SK-N-MC (cell line): ENCODE results near the gene COL12A1.

ENCODE experiments used
- EZH2 ChIP-seq: fragments of 200-600 bp; sonication (generic); IDR thresholded peaks from one replicate; pipeline ENCODE4 v1.6.1; 2017; ENCODE audit warnings: antibody characterized with exemption
- FOXP2 ChIP-seq: optimal IDR thresholded peaks from 2 replicates; pipeline ENCODE3; 2011; ENCODE audit warnings: mild to moderate bottlenecking, moderate library complexity; ENCODE audit not compliant: insufficient read depth; ENCODE audit errors: extremely low read length, control extremely low read depth
- POLR2AphosphoS5 ChIP-seq: IDR thresholded peaks from 2 replicates; pipeline ENCODE4 v1.6.1; 2012; ENCODE audit warnings: mild to moderate bottlenecking, low read depth, low read length, borderline replicate concordance

GRCh38 chr6:75052491-75052890, 153.4 kb downstream of the COL12A1 start:
- TF ChIP-seq EZH2 (no peak), POLR2AphosphoS5 (no peak), FOXP2 (no peak)
